NCI-H510A (cell line): ENCODE results near the gene RNF207.

ENCODE experiments used
- DNase-seq: peaks from one replicate; lab custom pipeline; 2025; lab: John Stamatoyannopoulos, UW

The RNF207 gene

GRCh38 chr1:6249739-6250689, 44.1 kb downstream of the RNF207 start:
- DNase-seq, result peak; percentile 52

- no peak for DNase-seq
These were observed 45.3 kb downstream of the RNF207 start for GRCh38 chr1:6251233-6251632.

- DNase-seq, result no peak
These were observed 45.9 kb downstream of the RNF207 start for GRCh38 chr1:6251681-6252373.

DNA sequence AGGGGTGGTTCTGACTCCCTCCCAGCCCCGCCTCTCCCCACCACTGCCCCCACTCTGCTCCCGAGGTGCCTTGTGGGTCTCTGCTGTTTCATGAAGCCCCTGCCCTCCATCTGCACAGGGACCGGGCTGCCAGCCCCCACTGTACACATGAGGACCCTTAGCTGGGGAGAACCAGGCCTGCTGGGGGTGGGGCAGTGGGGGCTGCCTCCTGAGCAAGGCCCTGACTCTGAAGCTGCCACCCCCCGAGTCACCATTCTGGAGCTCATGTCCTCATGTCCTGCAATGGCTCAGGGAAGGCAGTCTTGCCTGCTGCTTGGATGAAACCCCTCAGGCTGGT, 46.4 kb downstream of the RNF207 start:
- DNase-seq, result no peak

GRCh38 chr1:6253380-6253779, 47.5 kb downstream of the RNF207 start:
- DNase-seq, result no peak

GRCh38 chr1:6254691-6255090, 48.8 kb downstream of the RNF207 start:
- no peak for DNase-seq

GRCh38 chr1:6256645-6257044, 50.7 kb downstream of the RNF207 start:
- no peak for DNase-seq

DNA sequence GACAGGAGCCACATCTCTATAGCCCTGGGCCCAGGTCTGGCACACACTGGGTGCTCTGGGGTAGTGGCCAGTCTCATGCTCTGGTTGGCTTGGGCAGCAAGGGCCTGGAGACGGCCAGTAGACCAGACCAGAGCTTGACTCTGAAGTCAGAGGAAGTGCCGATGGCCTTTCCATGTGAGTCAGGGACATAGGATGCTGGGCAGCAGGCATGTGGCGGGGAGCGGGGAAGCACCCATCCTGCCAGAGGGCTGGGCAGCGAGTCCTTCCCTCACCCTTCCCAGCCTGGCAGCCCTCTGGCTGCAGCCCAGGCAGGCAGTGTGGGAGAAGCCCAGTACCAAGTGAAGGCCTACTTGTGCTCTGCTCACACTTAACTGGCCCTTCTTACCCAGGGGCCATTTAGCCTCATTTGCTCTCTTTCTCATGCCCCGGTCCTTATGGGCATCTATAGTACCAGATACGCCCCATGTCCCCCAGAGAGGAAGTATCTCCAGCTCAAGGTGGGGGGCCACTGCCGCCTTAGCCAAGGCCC, 51.7 kb downstream of the RNF207 start:
- DNase-seq, result no peak

DNA sequence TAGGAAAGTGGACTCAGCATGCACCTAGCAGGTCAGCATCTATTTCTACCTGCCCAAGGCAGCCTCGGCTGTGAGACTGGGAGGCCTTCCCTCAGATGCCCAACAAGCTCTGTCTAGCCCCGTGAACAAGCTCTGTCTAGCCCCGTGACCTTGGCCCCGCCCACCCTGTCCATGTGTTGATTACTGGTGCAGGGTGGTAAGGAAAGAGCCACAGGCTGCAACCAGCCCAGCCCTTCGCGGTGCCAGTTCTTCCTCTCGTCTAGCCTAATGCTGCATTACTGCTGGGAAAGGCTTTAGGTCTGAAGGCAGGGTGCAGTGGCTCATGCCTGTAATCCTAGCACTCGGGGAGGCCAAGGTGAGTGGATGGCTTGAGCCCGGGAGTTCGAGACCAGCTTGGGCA, 52.8 kb downstream of the RNF207 start:
- DNase-seq, result no peak

GRCh38 chr1:6259491-6260362, 53.8 kb downstream of the RNF207 start:
- DNase-seq, result peak; percentile 95

- peak; percentile 84 for DNase-seq
These were observed 54.6 kb downstream of the RNF207 start for GRCh38 chr1:6260433-6260934.

- DNase-seq, result peak; percentile 85
These were observed 55.2 kb downstream of the RNF207 start, which contains the start of gene GPR153 for GRCh38 chr1:6260961-6261614. GPR153 (minus strand) TSS chr1:6261098; CDS start chr1:6254905, 6,193 bp downstream.

DNA sequence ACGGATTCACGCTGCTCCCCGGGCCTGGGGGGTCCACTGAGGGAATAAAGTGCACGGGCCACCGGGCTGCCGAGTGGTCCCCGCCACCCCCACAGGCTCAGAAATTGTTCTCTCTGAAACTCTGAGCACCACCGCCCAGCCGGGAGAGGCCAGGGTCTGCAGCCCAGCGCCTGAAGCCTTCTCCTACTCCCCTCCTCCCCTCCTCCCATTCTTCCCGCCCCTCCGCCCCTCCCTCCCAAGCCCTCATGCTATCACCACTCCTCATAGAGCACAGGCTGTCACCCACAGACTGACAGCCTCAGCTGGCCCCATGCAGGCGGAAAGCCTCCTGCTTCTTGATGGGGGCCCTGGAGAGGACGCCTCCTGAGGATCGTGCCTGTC, 55.7 kb downstream of the RNF207 start:
- peak; percentile 85 for DNase-seq

GRCh38 chr1:6262555-6263420, 56.9 kb downstream of the RNF207 start:
- no peak for DNase-seq

- DNase-seq, result no peak
These were observed 57.8 kb downstream of the RNF207 start for GRCh38 chr1:6263716-6264115.

DNA sequence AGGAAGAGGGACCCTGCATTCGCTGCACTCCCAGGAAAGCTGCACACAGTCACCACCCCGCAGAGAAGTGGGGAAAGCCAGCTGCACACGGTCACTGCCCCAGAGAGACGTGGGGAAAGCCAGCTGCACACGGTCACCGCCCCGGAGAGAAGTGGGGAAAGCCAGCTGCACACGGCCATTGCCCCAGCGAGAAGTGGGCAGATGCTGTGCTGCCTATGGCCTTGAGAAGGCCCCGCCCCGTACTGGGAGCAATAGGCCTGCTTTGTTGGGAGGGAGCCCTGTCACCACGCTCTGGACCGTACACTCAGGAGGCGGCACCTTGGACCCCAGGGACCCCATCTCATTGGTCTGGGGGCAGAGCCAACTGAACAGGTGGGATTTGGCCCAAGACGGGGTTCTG, 59.2 kb downstream of the RNF207 start:
- peak; percentile 98 for DNase-seq

DNA sequence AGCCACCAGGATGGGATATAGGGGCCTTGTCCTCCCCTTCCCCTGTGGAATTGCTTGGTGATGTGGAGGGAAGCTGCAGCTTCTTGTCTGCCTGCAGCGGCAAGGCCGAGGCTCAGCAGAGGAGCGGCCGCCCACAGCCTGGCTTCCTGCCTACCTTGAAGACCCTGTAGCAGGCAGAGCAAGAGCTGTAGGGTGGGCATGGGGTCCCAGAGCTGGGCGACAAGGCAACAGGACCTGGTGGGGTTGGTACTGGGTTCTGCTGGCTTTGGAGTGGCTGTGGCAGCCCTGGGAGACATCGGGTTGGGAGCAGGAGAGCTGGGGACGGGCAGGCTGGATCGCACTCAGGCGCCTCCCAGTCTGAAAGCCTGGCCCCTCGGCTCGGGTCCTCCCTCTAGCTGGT, 60.7 kb downstream of the RNF207 start:
- DNase-seq, result no peak

GRCh38 chr1:6267686-6268322, 61.9 kb downstream of the RNF207 start:
- DNase-seq, result no peak

DNA sequence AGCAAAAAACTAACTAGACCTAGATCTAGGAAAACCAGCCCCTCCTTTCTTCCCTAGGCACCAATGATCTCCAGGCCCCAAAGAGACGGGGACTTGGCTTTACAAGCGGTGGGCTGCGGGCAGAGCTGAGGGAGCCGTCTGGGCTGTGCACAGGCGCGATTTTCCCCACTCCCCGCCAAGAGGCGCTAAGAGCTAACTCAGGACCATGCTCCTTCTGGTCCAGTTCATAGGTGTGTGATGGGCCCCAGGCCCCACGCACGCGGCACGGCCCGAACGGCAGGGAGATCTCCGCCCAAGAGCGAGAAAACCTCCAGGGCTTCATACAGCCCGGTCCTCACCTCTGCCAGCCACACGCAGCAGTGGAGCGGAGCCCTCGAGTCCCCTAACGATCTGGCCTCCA, 62.5 kb downstream of the RNF207 start:
- DNase-seq, result peak; percentile 42

DNA sequence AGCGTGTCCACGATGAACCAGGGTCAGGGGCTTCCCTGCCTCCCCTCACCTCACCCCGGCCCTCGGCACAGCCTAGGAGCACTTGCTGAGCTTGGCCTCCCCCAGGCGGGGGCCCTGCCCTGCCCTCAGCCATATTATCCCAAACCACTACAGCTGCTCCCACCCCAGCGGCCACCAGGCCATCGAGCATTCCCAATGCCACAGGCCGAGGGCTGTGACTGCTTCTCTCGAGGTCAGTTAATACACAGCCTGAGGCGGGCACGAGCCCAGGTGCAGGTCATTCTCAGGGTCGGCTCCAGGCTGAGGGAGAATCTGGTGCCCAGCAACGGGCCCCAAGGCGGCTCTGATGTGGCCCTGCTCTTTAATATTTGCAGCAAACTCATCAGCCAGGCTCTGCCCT, 63.4 kb downstream of the RNF207 start:
- DNase-seq, result no peak
